GM19099 (cell line): Measurements from ENCODE around the gene OR4M2.
"Not testable (repeated sequence)": the region's sequence is repeated elsewhere in the genome, so short reads cannot be mapped to it uniquely, and the experiment has no call there.

ENCODE experiments used
- POLR2A ChIP-seq: IDR thresholded peaks from 3 replicates; pipeline ENCODE4 v1.6.1; 2011; ENCODE audit warnings: low read depth; ENCODE audit not compliant: insufficient read length; ENCODE audit errors: extremely low read depth

Gene OR4M2

GRCh38 chr15:22080227-22080626 lies at the start of gene OR4M2:
OR4M2 (plus strand) TSS chr15:22080527; CDS start chr15:22080625, 98 bp downstream.
- TF ChIP-seq POLR2A = not testable (repeated sequence)
